Activated gamma-delta T cell treated with anti-CD3 and anti-CD28 coated beads, Interleukin-2, amount 50 U/mL, for 16 hours (primary cell): Measurements from ENCODE around the gene PMEPA1.

ENCODE experiments used
- DNase-seq: peaks from one replicate; pipeline ENCODE4 v3.0.0-alpha.2; 2020; ENCODE audit warnings: low read depth

Gene PMEPA1

DNA sequence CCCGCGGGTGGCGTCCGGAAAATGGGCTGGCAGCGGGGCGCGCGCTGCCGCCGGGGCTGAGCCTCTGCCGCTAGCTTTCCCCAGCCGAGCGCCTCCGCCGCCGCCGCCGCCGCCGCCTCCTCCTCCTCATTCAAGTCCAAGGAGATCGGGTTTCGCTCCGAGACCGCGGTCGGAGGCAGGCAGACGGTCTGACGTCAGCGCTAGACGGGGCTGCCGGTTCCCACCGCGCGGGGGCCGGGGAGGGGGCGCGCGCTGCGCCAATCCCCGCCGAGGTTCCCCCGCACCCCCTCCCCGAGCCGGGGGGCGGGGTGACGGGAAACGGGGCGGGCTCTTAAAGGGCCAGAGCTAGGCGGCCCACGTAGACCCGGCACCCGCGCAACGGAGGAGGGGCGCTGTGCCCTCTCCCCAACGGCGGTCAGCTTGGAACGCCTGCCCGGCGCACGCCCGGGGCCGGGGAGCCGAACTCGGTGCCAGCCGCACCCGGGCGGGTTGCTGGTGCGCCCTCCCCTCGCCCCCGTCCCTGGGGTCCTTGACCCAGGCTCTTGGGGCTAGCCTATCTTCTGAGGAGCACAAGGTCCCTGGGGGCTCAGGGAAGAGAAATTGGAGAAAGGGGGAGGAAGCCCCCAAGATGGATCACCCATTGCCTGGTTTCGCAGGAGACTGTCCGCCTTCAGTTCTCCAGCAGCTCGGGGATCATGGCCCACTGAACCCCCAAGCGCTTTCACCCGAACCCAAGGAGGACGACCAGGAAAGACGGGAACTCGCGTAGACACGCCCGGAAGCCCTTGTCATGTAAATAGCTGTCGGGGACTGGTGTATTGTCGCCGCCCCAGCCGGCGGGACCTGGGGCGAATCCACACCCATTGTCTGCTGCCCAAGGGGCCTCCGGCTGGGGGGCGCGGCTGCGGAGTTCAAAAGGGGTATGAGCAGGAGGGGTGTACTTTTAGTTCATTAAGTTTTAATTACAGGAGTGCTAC is at the start of gene PMEPA1:
Gene PMEPA1 (minus strand): TSS at position 193 of the 977 bp plus-strand sequence. CDS start 433 bp downstream, outside the sequence.
- DNase-seq = peak; percentile 86

DNA sequence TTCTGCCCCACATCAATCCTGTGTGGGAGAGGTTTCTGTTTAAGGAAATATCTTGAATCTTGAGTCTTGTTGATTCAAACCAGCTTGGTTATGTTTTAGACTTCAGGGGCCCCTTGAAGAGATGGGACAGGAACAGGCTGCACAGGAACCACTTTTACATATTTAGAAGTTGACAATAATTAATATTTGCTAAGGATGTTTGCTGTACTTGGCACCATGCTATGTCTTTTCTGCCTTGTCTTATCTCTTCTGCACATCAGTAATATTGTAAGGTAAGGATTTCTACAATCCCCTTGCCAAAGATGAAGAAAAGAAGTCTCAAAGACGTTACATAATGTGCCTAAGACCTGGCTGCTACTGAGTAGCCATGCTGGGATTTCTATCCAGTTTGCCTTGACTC is 48.0 kb upstream of the PMEPA1 start:
- no peak for DNase-seq

GRCh38 chr20:57756921-57757320 is 47.1 kb upstream of the PMEPA1 start:
- no peak for DNase-seq

GRCh38 chr20:57756213-57756612 is 46.4 kb upstream of the PMEPA1 start:
- DNase-seq = no peak

GRCh38 chr20:57755609-57756008 is 45.8 kb upstream of the PMEPA1 start:
- DNase-seq = no peak

DNA sequence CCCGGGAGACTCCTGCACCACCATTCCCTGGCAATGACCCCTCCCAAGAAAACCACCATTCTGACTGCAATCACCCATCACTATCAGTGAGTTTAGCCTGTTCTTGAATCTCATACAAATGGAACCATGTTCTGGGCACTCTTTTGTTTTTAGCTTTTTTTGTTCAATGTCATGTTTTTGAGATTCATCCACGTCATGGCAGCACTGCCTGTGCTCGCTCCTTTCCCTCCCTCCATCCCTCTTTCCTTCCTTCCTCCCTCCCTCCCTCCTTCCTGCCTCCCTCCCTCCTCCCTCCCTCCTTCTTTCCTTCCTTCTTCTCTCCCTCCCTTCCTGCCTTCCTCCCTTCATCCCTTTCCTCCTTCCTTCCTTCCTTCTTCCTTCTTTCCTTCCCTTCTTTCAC is 44.4 kb upstream of the PMEPA1 start:
- no peak for DNase-seq

- no peak for DNase-seq
Observed at GRCh38 chr20:57753332-57754164, 43.7 kb upstream of the PMEPA1 start.

DNA sequence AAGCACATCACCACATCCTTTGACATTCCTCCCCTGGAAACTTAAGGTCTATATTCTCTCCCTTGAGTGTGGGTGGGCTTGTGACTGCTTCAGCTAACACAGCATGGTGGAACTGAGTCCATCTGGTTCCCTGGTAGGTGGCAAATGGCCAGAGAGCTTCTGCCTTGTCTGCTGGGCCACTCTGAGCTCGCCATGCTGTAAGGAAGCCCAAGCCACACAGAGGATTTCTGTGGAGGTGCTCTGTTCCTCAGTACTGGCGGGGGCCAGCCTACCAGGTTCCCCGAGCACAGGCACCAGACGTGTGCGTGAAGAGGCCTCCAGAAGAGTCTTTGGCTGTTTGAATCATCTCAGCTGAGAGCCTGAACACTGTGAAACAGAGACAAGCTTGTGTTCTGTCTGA is 41.6 kb upstream of the PMEPA1 start:
- no peak for DNase-seq

DNA sequence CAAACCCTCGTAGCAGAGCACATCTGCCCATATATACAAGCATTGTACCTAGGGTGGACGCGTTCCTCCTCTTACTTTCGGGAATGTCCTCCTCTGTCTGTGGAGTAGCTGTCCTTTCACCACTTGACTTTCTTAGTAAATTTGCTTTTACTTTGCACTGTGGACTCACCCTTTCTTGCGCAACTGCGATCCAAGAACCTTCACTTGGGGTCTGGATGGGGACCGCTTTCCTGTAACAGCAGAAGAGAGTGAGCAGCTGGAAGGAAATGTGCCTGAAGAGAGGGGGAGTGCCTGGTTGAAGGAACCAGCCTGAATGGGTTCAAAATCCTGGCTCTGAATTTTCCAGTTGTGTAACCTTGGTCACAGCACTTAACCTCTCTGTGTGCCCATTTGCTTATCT is 40.1 kb upstream of the PMEPA1 start:
- no peak for DNase-seq

DNA sequence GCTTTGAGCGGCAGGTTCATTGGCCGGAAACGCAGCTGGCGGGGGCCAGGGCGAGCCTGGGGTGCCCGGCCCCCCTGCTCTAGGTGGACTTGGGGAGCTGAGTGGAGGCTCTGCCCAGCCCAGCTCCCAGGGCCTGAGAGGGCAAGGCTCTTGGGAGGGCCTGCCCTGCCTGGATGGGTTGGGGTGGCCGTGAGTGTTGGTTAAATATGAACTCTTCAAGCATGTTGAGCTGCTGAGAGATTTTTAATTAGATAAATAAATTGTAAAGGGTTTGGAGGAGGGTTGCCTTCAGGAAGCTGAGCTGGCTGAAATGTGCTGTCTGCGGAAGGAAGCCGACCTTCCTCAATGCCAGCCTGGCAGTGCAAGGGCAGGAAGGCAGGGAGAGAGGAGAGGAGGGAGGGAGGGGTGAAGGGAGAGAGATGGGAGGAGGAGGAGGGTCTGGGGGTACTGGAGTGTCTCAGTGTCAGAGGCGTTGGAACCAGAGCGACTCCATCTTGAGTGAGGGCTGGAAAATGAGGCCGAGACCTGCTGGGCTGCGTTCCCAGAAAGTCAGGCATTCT is 39.4 kb upstream of the PMEPA1 start:
- no peak for DNase-seq

GRCh38 chr20:57748601-57749130 is 38.9 kb upstream of the PMEPA1 start:
- DNase-seq = peak; percentile 11

DNA sequence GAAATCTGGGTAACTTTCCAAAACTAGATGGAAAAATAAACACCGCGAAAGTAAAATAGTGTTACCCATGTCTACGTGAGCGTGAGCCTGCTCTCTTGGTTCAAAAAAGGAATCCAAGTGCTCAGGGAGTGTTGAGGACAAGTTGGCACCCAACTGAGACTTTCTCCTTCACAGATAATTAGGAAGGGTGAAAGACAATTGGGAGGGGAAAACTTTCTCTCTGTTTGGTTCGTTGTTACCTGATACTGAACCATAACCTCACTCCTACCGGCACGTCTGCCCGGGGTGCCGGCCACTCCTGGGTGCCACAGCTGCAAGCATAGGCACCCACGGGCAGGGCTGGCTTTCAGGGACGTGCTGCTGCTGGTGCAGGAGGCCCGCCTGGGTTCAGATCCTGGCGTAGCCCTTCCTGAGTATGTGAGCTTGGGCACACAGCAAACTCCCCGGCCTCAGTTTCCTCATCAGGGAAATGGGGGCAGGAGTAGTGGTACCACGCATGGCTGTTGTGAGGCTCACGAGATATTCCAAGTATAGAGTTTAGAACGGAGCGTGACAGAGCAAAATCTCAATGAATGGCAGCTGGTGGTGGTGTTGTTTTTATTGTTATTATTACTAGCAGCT is 38.2 kb upstream of the PMEPA1 start:
- no peak for DNase-seq

- no peak for DNase-seq
Observed at GRCh38 chr20:57746832-57747404, 37.1 kb upstream of the PMEPA1 start.

DNA sequence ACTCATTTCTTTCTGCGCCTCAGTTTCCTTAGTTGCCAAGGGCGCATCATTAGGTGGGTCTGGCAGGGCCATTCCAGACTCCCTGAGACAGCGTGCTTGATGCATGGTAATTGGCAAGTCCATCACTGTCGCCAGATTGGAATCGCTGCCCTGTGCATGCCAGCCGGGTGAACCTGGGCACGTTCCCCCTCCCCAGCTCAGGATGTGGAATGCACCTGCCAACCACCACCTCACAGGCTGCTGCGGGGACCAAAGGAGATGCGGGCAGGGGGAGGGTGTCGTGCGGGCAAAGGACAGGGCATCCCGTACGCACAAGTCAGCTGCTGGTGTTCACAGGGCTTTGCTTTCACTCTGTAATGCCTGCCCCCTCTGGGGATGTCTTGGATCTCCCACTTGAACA is 36.4 kb upstream of the PMEPA1 start:
- no peak for DNase-seq

GRCh38 chr20:57744206-57744605 is 34.4 kb upstream of the PMEPA1 start:
- no peak for DNase-seq

GRCh38 chr20:57743450-57744095 is 33.8 kb upstream of the PMEPA1 start:
- no peak for DNase-seq

DNA sequence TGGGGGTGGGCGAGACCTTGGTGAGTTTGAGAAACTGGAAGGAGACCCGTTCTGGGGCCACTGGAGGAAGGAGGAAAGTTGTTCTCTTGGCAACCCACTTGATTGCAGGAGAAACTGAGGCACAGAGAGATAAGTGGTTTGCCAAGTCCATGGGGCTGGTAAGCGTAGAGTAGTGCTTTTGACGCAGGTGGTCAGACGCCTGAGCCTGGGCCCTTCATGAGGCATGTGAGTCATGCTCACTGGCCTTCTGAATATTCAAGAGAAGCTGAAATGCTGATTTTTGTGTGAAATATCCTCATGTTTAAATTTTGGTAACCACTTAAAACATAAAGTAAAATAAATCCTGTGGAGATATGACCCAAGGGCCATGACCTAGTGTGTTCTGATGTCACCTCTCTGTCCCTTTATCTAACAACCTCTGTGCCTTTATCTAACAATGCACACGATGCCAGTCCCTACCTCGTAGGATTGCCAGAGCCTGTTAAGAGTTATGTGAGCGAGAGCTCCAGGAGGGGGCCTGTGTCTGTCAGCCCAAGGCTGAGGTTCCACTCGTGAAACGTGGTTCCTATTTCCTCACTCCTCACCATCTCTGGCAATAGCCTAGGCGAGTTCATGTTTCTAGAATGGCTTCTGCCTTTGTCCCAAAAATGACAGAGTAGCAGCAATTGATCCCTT is 32.8 kb upstream of the PMEPA1 start:
- DNase-seq = no peak

DNA sequence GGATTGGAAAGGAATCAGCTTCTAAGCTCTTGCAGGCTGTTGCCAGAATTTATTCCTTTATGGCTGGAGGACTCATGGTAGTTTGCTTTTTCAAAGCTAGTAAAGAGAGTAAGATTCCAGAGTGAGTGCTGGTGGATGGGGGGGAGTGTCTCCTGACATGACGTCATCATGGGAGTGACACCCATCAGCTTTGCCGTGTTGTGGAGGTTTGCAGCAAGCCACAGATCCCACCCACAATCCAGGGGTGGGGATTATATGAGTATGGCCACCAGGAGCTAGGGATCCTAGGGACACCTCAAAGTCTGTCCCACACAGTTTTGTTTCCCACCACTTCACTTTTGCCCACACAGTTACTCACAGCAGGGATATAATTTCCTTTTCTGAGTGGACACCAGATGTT is 28.7 kb upstream of the PMEPA1 start:
- DNase-seq = no peak

GRCh38 chr20:57738053-57738452 is 28.2 kb upstream of the PMEPA1 start:
- no peak for DNase-seq

GRCh38 chr20:57737349-57737748 is 27.5 kb upstream of the PMEPA1 start:
- DNase-seq = no peak
